GM12878 (cell line): Measurements from ENCODE around the gene TECR. TPM values are rescaled to one million over a fixed set of nuclear protein-coding genes. Genes with fewer than 3 reads are reported as not detected.

Source experiments
- ASH2L ChIP-seq: fragments of 300-600, 200-600 bp; sonication (generic); IDR thresholded peaks from 2 replicates; pipeline ENCODE4 v1.6.1; 2017; ENCODE audit warnings: low read depth, mild to moderate bottlenecking, borderline replicate concordance
- ATF7 ChIP-seq: fragments of 450-650 bp; IDR thresholded peaks from 2 replicates; pipeline ENCODE4 v1.6.1; 2016; ENCODE audit warnings: low read depth, mild to moderate bottlenecking
- CBX5 ChIP-seq: sonication (generic); IDR thresholded peaks from 2 replicates; pipeline ENCODE4 v1.6.1; 2016; ENCODE audit warnings: low read depth, moderate library complexity, mild to moderate bottlenecking, inconsistent platforms
- CHD2 ChIP-seq: IDR thresholded peaks from 2 replicates; pipeline ENCODE4 v1.6.1; 2011; ENCODE audit warnings: low read depth, low read length, improper control_type of control experiment, borderline replicate concordance
- CREB1 ChIP-seq: IDR thresholded peaks from 2 replicates; pipeline ENCODE4 v1.6.1; 2012; ENCODE audit warnings: low read depth, mild to moderate bottlenecking, inconsistent platforms
- EGR1 ChIP-seq, 2 experiments: IDR thresholded peaks; 1 replicate in 1 of 2; 2 replicates in 1 of 2; pipeline ENCODE4 v1.6.1; 2011 to 2012; ENCODE audit warnings: low read depth in 2 of 2, low read length in 2 of 2, borderline replicate concordance in 1 of 2, mild to moderate bottlenecking in 1 of 2, moderate library complexity in 1 of 2
- EZH2 ChIP-seq: IDR thresholded peaks from 2 replicates; pipeline ENCODE4 v1.6.1; 2012; ENCODE audit warnings: low read depth, mild to moderate bottlenecking, control low read depth, inconsistent platforms, low read length, borderline replicate concordance; ENCODE audit not compliant: control insufficient read depth
- FOXM1 ChIP-seq: IDR thresholded peaks from 2 replicates; pipeline ENCODE4 v1.6.1; 2012; ENCODE audit warnings: low read depth, mild to moderate bottlenecking, inconsistent platforms, low read length, moderate library complexity
- JUNB ChIP-seq: IDR thresholded peaks from 2 replicates; pipeline ENCODE4 v1.6.1; 2016; ENCODE audit warnings: antibody characterized with exemption, mild to moderate bottlenecking
- KDM1A ChIP-seq: fragments of 200-600 bp; sonication (generic); IDR thresholded peaks from 2 replicates; pipeline ENCODE4 v1.6.1; 2016; ENCODE audit warnings: borderline replicate concordance
- MEF2A ChIP-seq: IDR thresholded peaks from 2 replicates; pipeline ENCODE4 v1.6.1; 2011; ENCODE audit warnings: low read depth, mild to moderate bottlenecking, low read length, moderate library complexity; ENCODE audit not compliant: insufficient read depth
- MEF2B ChIP-seq: fragments of 450-650 bp; IDR thresholded peaks from 2 replicates; pipeline ENCODE4 v1.6.1; 2018; ENCODE audit warnings: mild to moderate bottlenecking, moderate library complexity; ENCODE audit not compliant: partially characterized antibody, poor library complexity, severe bottlenecking
- NR2C1 ChIP-seq: fragments of 450-650 bp; IDR thresholded peaks from 2 replicates; pipeline ENCODE4 v1.6.1; 2017; ENCODE audit warnings: antibody characterized with exemption, mild to moderate bottlenecking, moderate library complexity
- PML ChIP-seq: IDR thresholded peaks from 2 replicates; pipeline ENCODE4 v1.6.1; 2012; ENCODE audit warnings: low read length, inconsistent platforms
- POLR2AphosphoS5 ChIP-seq: IDR thresholded peaks from 2 replicates; pipeline ENCODE4 v1.6.1; 2011; ENCODE audit warnings: mild to moderate bottlenecking, low read length, inconsistent platforms
- RUNX3 ChIP-seq: IDR thresholded peaks from 2 replicates; pipeline ENCODE4 v1.6.1; 2012; ENCODE audit warnings: low read length, inconsistent platforms
- STAT3 ChIP-seq: IDR thresholded peaks from 2 replicates; pipeline ENCODE4 v1.6.1; 2011; ENCODE audit warnings: low read depth, low read length, improper control_type of control experiment
- TCF7 ChIP-seq: IDR thresholded peaks from 2 replicates; pipeline ENCODE4 v1.6.1; 2014; ENCODE audit warnings: antibody characterized with exemption, borderline replicate concordance
- ZNF207 ChIP-seq: fragments of 450-650 bp; IDR thresholded peaks from 2 replicates; pipeline ENCODE4 v1.6.1; 2014; ENCODE audit warnings: antibody characterized with exemption, mild to moderate bottlenecking, borderline replicate concordance
- polyA plus RNA-seq, 11 experiments: library from polyadenylated mRNA; depleted of rRNA in 4 of 11; unstranded in 6 of 11; stranded (reverse) in 5 of 11; fragments of >200 nt; fragmentation: Nextera tagmentation in 4 of 11; fragmentation: Illumina TruSeq in 1 of 11; extraction: Ambion mirVana in 4 of 11; extraction: Trizol in 1 of 11; gene quantifications; 1 replicate in 1 of 11; 2 replicates in 10 of 11; pipeline versions ENCODE4 v1.2.1 to v1.2.3, GENCODE V29; 2011 to 2016; ENCODE audit warnings: inconsistent platforms in 2 of 11, missing spikeins in 2 of 11, low read depth in 1 of 11
- total RNA-seq, 4 experiments: library from RNA; depleted of rRNA in 3 of 4; stranded (reverse); fragments of >200 nt in 3 of 4; fragmentation: Illumina TruSeq in 1 of 4; extraction: Trizol in 1 of 4; gene quantifications; 2 replicates each; pipeline versions ENCODE4 v1.2.1 to v1.2.3, GENCODE V29; 2013 to 2021
- TF ChIP-seq, protein P1 (sequence below): fragments of 450-650 bp; IDR thresholded peaks from 2 replicates; pipeline ENCODE4 v1.6.1; 2016; ENCODE audit warnings: mild to moderate bottlenecking
- TF ChIP-seq, protein P2 (sequence below): fragments of 450-650 bp; IDR thresholded peaks from 2 replicates; pipeline ENCODE4 v1.6.1; 2014; ENCODE audit warnings: mild to moderate bottlenecking
- TF ChIP-seq, protein P3 (sequence below): fragments of 450-650 bp; IDR thresholded peaks from 2 replicates; pipeline ENCODE4 v1.6.1; 2017; ENCODE audit warnings: mild to moderate bottlenecking, moderate library complexity

The TECR gene
- total and polyA plus RNA-seq, 10 of the 15 experiments (the other 5 are each of a cell fraction or from before 2014, with no cell fraction given), result 9.6 to 157 (median 64.2) TPM

DNA sequence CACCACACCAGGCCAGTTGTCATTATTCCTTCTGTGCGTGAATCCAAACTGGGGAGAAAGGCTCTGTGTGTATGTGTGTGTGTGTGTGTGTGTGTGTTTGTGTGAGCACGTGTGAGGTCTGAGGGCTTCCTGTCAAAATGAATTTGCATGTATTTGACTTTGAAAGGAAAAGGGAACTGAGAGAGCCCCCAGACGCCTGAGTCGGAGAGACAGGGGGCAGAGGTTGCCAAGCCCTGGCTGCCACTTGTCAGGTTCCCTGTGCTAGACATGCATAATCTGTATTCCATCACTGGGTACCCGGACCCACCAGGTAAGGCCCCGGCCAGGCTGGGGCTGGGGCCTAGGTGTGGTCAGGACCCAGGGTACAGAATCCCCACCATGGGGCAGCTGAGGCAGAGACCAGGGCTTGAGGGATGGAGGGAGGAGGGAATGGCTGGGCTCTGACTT, 53.5 kb downstream of the TECR start, which contains the start of gene CLEC17A (continued):
- TF ChIP-seq PML, result peak; percentile 95; the same call in 1 of the 2 replicates
- TF ChIP-seq, protein P1, sequence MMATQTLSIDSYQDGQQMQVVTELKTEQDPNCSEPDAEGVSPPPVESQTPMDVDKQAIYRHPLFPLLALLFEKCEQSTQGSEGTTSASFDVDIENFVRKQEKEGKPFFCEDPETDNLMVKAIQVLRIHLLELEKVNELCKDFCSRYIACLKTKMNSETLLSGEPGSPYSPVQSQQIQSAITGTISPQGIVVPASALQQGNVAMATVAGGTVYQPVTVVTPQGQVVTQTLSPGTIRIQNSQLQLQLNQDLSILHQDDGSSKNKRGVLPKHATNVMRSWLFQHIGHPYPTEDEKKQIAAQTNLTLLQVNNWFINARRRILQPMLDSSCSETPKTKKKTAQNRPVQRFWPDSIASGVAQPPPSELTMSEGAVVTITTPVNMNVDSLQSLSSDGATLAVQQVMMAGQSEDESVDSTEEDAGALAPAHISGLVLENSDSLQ, result peak; percentile 83
- TF ChIP-seq MEF2A, result no peak
- peak; percentile 77 for TF ChIP-seq MEF2B
- TF ChIP-seq POLR2AphosphoS5, result peak; percentile 98
- no peak for TF ChIP-seq CBX5
- TF ChIP-seq STAT3, result 0 out of 2 replicates have a peak, but pooled peaks have one; percentile 46
- peak; percentile 75 for TF ChIP-seq RUNX3
- 0 out of 2 replicates have a peak, but pooled peaks have one; percentile 45 for TF ChIP-seq CHD2
- TF ChIP-seq, protein P2, sequence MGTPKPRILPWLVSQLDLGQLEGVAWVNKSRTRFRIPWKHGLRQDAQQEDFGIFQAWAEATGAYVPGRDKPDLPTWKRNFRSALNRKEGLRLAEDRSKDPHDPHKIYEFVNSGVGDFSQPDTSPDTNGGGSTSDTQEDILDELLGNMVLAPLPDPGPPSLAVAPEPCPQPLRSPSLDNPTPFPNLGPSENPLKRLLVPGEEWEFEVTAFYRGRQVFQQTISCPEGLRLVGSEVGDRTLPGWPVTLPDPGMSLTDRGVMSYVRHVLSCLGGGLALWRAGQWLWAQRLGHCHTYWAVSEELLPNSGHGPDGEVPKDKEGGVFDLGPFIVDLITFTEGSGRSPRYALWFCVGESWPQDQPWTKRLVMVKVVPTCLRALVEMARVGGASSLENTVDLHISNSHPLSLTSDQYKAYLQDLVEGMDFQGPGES, result no peak
- TF ChIP-seq ATF7, result peak; percentile 78; the same call in 1 of the 2 replicates
- TF ChIP-seq TCF7, result peak; percentile 36; the same call in 1 of the 2 replicates
- no peak for TF ChIP-seq EZH2
- TF ChIP-seq KDM1A, result no peak
- no peak; the same call in 1 of the 2 replicates for TF ChIP-seq JUNB
- peak; percentile 83; the same call in 1 of the 2 replicates for TF ChIP-seq ZNF207
- TF ChIP-seq EGR1 (IDR thresholded peaks at IDR 0.05; ENCODE audit: borderline replicate concordance in 1 of 2, low read depth in 2 of 2, low read length in 2 of 2), result peak in 1 of 2 experiments; percentile 3; a peak in 1 of 3 replicates
- TF ChIP-seq, protein P3, sequence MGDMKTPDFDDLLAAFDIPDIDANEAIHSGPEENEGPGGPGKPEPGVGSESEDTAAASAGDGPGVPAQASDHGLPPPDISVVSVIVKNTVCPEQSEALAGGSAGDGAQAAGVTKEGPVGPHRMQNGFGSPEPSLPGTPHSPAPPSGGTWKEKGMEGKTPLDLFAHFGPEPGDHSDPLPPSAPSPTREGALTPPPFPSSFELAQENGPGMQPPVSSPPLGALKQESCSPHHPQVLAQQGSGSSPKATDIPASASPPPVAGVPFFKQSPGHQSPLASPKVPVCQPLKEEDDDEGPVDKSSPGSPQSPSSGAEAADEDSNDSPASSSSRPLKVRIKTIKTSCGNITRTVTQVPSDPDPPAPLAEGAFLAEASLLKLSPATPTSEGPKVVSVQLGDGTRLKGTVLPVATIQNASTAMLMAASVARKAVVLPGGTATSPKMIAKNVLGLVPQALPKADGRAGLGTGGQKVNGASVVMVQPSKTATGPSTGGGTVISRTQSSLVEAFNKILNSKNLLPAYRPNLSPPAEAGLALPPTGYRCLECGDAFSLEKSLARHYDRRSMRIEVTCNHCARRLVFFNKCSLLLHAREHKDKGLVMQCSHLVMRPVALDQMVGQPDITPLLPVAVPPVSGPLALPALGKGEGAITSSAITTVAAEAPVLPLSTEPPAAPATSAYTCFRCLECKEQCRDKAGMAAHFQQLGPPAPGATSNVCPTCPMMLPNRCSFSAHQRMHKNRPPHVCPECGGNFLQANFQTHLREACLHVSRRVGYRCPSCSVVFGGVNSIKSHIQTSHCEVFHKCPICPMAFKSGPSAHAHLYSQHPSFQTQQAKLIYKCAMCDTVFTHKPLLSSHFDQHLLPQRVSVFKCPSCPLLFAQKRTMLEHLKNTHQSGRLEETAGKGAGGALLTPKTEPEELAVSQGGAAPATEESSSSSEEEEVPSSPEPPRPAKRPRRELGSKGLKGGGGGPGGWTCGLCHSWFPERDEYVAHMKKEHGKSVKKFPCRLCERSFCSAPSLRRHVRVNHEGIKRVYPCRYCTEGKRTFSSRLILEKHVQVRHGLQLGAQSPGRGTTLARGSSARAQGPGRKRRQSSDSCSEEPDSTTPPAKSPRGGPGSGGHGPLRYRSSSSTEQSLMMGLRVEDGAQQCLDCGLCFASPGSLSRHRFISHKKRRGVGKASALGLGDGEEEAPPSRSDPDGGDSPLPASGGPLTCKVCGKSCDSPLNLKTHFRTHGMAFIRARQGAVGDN, result peak; percentile 89
- TF ChIP-seq ASH2L, result no peak
- peak; percentile 60; the same call in 1 of the 2 replicates for TF ChIP-seq CREB1
- TF ChIP-seq FOXM1, result no peak
- TF ChIP-seq NR2C1, result peak; percentile 64
